Keratinocyte (primary cell): ENCODE data around the gene LRRC8C.

Experiments used
- EZH2 ChIP-seq: IDR thresholded peaks from one replicate; pipeline ENCODE4 v1.6.1; 2012; ENCODE audit warnings: inconsistent platforms, mild to moderate bottlenecking, low read length, moderate library complexity
- TF ChIP-seq, protein P1 (sequence below), 3 experiments: IDR thresholded peaks in 1 of 3; conservative IDR thresholded peaks in 1 of 3; optimal IDR thresholded peaks in 1 of 3; 2 replicates in 2 of 3; 3 replicates in 1 of 3; pipeline versions ENCODE3 to v1.5.1; 2011; ENCODE audit warnings: low read length in 3 of 3, mild to moderate bottlenecking in 3 of 3, moderate library complexity in 2 of 3, control low read depth in 1 of 3, inconsistent platforms in 1 of 3; ENCODE audit not compliant: insufficient read depth in 2 of 3; ENCODE audit errors: extremely low read depth in 1 of 3

DNA sequence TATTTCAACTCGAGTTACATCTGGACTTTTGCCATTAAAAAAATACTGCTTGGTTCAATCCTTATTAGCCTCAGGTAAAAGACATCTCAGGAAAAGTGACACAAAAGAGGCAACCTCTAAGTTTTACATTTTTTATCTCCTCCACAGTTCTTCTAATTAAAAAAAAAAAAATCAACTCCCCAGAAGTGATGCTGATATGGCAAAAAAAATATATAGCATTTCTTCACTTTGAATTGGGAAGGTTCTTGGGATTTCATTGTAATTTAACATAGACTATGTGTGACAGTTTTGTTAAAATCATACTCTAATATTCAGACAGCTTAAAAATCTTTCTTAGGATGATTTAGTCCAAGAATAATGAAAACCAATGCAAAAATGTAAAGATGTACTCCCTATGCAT lies 87.9 kb downstream of the LRRC8C start:
- TF ChIP-seq, protein P1, sequence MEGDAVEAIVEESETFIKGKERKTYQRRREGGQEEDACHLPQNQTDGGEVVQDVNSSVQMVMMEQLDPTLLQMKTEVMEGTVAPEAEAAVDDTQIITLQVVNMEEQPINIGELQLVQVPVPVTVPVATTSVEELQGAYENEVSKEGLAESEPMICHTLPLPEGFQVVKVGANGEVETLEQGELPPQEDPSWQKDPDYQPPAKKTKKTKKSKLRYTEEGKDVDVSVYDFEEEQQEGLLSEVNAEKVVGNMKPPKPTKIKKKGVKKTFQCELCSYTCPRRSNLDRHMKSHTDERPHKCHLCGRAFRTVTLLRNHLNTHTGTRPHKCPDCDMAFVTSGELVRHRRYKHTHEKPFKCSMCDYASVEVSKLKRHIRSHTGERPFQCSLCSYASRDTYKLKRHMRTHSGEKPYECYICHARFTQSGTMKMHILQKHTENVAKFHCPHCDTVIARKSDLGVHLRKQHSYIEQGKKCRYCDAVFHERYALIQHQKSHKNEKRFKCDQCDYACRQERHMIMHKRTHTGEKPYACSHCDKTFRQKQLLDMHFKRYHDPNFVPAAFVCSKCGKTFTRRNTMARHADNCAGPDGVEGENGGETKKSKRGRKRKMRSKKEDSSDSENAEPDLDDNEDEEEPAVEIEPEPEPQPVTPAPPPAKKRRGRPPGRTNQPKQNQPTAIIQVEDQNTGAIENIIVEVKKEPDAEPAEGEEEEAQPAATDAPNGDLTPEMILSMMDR (optimal IDR thresholded peaks at IDR 0.05 in 1 of 3, IDR thresholded peaks at IDR 0.05 in 1 of 3, conservative IDR thresholded peaks at IDR 0.05 in 1 of 3; ENCODE audit: extremely low read depth in 1 of 3, insufficient read depth in 2 of 3, low read length in 3 of 3), result no peak
- no peak for TF ChIP-seq EZH2
